ENCODE results near the gene PFKFB2. TPM values are rescaled to one million over a fixed set of nuclear protein-coding genes. Genes with fewer than 3 reads are reported as not detected.

PFKFB2 gene
- total RNA-seq (2021; fragmentation: NEBNext Ultra II Directional; extraction: Animal tissue kit (Norgen Biotek cat#: 25700)) = 1 to 10 TPM; 2.5 to 7.0 (median 3.2) TPM
- long read RNA-seq, partial matches to known transcripts = 0 of 4 reads
- long read RNA-seq, other reads (novel, unspliced or antisense) = 4 of 4 reads

DNA sequence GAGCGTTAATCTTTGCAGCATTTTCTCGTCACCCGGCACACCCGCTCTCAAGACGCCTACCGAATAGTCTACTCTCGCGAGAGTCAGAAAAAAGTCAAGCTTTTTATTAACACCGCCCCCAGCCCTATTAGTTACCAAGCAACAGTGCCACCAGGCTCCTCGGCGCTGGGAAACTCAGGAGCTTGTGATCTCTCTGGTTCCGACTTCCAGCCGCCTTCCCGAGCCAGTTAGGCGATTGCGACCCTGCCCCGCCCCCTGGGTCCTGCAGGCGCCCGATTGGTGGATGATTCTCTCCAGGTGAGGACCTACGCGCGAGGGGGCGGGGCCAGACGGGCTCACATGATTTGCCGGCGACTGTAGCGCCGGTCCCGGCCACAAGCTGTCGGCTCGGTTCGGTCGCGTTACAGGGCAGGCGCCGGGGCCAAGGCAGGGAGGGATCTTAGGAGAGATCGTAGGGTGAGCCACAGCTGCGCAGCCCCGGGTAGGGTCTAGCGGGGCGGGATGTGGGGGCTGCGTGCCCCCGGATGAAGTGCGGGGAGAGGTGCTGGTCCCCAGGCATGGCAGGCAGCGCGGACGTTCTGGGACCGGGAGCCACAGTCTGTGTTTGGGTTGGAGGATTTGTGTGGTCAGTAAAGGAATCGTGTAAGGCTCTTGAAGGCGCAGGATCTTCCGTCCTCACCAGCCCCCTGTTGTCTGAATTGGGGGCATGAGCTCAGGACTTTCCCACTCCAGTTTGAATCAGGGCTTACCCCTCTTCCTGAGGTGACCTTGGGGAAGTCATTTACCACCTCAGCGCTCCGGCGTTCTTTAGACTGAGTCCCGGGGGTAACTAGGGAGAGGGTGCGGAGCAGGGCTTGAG, at the start of gene PFKFB2:
Gene PFKFB2, plus strand, starts transcription at position 365 of the 859 bp plus-strand sequence. CDS start 1,443 bp downstream, outside the sequence.
- H3K9me3 Mint-ChIP-seq = no peaks in the 10 kb centered on the region
- TF ChIP-seq, protein P1, sequence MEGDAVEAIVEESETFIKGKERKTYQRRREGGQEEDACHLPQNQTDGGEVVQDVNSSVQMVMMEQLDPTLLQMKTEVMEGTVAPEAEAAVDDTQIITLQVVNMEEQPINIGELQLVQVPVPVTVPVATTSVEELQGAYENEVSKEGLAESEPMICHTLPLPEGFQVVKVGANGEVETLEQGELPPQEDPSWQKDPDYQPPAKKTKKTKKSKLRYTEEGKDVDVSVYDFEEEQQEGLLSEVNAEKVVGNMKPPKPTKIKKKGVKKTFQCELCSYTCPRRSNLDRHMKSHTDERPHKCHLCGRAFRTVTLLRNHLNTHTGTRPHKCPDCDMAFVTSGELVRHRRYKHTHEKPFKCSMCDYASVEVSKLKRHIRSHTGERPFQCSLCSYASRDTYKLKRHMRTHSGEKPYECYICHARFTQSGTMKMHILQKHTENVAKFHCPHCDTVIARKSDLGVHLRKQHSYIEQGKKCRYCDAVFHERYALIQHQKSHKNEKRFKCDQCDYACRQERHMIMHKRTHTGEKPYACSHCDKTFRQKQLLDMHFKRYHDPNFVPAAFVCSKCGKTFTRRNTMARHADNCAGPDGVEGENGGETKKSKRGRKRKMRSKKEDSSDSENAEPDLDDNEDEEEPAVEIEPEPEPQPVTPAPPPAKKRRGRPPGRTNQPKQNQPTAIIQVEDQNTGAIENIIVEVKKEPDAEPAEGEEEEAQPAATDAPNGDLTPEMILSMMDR (IDR thresholded peaks at IDR 0.05) = peak; percentile 20
- peak within 1 kb of the TSS; percentile 96 for H3K27ac Mint-ChIP-seq
- H3K36me3 Mint-ChIP-seq (ENCODE audit: low read depth) = peaks cover 16% of the 10 kb centered on the region
- peaks cover 10% of the 10 kb centered on the region for H3K27me3 Mint-ChIP-seq (ENCODE audit: insufficient read depth)
- peak within 1 kb of the TSS; percentile 97 for H3K4me3 Mint-ChIP-seq
- peak; percentile 94 for DNase-seq
- H3K4me1 Mint-ChIP-seq (ENCODE audit: low read depth) = peaks cover 41% of the 10 kb centered on the region

DNA sequence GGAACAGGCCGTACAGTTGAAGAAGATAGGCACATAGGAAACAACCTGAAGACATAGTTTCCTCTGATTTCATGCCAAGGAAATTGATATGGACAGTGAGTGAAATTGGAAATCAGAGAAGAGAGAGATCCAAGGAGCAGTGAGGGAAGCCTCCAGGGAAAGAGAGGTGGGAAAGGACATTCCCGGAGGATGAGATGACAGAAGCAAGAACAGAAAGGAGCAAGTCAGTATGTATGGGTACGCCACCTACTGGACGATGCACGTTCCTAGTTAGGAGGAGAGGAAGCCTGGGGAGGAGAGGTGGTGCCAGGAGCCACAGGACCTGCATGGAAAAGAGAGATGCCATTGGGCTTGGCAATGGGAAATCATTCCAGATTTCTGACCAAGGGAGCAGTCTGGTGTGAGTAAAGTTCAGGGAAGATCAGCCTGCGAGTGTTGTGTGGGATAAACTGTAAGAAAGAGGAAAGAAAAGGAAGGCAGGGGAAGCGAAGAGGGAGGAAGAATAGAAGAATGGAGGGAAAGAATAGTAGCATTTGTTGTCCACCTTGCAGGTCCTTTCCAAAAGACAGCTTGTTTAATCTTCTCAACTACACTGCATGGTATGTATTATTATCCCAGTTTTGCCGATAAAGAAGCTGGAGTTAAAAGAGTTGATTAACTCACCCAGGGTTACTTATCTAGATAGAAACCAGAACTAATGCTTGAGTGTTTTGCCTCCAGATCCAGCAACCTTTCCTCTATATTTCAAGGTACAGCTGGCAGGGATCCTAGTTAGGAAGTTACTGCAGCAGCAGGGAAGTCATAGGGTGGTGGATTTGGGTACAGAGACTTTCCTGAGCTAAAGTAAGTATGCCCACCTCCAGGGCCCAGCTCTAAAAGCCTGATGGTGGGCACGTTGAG, 47.9 kb upstream of the PFKFB2 start:
- Mint-ChIP-seq H3K4me1 (ENCODE audit: low read depth) (peaks cover 62% of the 10 kb centered on the region), H3K27ac (peak overlapping the region; percentile 64), H3K36me3 (ENCODE audit: low read depth) (peaks cover 5% of the 10 kb centered on the region), H3K9me3 (peaks cover 4% of the 10 kb centered on the region), H3K27me3 (ENCODE audit: insufficient read depth) (peaks cover 3% of the 10 kb centered on the region; the same call in 1 of the 2 replicates), H3K4me3 (no peak overlapping the region; the same call in 1 of the 2 replicates)
- DNase-seq = peak; percentile 77
- TF ChIP-seq, protein P1 (IDR thresholded peaks at IDR 0.05) = peak; percentile 90

DNA sequence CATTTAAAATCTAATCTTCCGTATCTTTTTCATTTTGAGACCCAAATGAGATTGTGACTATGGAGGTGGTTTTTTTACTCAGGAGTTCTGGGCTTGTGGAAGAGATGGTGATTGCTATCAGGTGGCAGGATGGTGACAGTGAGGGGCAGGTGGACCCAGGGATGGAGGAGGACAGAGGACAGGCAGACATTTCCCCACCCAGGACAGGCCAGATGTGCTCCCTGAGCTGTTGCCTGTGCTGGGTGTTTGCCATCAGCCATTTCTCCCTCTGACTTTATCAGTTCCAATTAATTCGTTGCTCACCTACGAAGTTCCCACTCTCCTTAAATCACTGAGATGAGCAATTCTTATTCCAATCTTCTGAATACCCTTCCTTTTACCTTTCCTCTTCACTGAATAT, 47.0 kb upstream of the PFKFB2 start:
- TF ChIP-seq, protein P1 (IDR thresholded peaks at IDR 0.05) = no peak
- no peak overlapping the region for H3K4me3 Mint-ChIP-seq
- peaks cover 62% of the 10 kb centered on the region for H3K4me1 Mint-ChIP-seq (ENCODE audit: low read depth)
- H3K36me3 Mint-ChIP-seq (ENCODE audit: low read depth) = peaks cover 5% of the 10 kb centered on the region
- peaks cover 4% of the 10 kb centered on the region for H3K9me3 Mint-ChIP-seq
- H3K27me3 Mint-ChIP-seq (ENCODE audit: insufficient read depth) = peaks cover 3% of the 10 kb centered on the region; the same call in 1 of the 2 replicates
- H3K27ac Mint-ChIP-seq = peak overlapping the region; percentile 99
- DNase-seq = no peak

DNA sequence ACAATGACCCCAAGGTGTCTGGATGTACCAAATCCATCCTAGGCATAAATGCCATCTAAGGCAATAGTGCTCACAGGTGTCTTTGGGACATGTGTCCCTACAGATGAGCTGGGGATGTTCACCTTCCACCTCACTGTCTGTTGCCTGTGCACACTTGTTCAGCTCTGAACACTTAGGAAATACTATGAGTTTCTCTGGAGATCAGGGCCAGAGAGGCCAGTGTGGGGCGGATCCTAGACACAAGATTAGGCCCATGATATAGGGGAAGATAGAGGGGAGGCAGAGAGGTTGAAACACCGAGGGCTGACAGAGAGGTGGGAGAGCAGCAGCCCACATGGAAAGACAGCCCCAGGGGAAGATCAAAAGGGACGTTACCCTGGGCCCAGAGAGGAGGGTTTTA, 46.2 kb upstream of the PFKFB2 start:
- TF ChIP-seq, protein P1 (IDR thresholded peaks at IDR 0.05) = no peak
- Mint-ChIP-seq H3K27me3 (ENCODE audit: insufficient read depth) (no peaks in the 10 kb centered on the region; the same call in 1 of the 2 replicates), H3K4me3 (peak overlapping the region; percentile 78), H3K4me1 (ENCODE audit: low read depth) (peaks cover 62% of the 10 kb centered on the region), H3K27ac (peak overlapping the region; percentile 99), H3K36me3 (ENCODE audit: low read depth) (peaks cover 5% of the 10 kb centered on the region), H3K9me3 (peaks cover 4% of the 10 kb centered on the region)
- DNase-seq = no peak

DNA sequence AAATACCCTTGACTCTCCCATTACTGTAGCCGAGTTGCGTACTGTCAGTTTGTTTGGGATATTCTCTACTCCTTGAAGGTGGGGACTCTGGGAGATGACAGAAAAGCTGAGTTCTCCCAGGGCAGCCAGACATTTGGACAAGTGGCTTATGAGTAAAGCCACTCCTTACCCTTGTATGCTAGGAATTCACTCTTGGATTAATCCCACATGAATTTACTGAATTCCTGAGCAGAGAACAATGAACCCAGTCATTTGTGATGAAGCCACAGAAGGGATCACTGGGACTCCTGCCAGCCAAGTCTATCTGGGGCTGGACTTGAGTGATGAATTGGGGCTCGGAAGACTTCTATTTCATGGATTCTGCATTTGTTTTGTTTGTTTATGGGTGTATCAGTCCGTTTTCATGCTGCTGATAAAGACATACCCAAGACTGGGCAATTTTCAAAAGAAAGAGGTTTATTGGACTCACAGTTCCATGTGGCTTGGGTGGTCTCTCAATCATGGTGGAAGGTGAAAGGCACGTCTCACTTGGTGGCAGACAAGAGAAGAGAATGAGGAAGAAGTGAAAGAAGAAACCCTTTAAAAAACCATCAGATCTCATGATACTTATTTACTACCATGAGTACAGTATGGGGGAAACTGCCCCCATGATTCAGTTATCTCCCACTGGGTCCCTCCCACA, 45.6 kb upstream of the PFKFB2 start:
- peak overlapping the region; percentile 99 for H3K27ac Mint-ChIP-seq

More for the DNA sequence above, 45.6 kb upstream of the PFKFB2 start:
- peak; percentile 95 for DNase-seq
- TF ChIP-seq, protein P1 (IDR thresholded peaks at IDR 0.05) = no peak
- peak overlapping the region; percentile 78 for H3K4me3 Mint-ChIP-seq
- H3K9me3 Mint-ChIP-seq = peaks cover 4% of the 10 kb centered on the region
- no peaks in the 10 kb centered on the region; the same call in 1 of the 2 replicates for H3K27me3 Mint-ChIP-seq (ENCODE audit: insufficient read depth)
- peaks cover 5% of the 10 kb centered on the region for H3K36me3 Mint-ChIP-seq (ENCODE audit: low read depth)
- peaks cover 57% of the 10 kb centered on the region for H3K4me1 Mint-ChIP-seq (ENCODE audit: low read depth)
